ENCODE results near the gene MEIKIN.

DNA sequence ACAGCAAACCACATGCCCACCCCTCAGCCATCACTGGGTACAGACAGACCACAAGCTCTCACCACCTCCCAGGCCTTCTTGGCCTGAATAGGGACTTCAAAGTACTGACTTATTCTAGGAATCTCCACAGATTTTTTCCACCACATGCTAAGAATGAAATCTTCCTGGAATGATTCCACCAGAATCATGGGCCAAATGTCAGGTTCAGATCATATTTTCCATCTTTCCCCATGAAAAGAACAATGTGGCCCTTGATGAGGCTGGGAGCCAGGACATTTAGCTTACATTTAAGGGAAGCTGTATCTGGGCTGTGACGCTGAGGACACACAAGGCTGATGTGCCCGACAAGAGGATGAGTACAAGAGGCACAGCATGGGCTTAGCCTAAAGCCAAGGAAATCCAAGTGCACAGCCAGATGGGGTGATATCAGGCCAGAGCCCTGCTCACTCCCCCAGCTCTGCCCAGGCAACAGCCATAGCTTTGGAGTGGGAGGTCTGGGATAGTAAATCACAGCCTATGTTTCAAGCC, 37.8 kb upstream of the MEIKIN start:
- TF ChIP-seq, protein P1, sequence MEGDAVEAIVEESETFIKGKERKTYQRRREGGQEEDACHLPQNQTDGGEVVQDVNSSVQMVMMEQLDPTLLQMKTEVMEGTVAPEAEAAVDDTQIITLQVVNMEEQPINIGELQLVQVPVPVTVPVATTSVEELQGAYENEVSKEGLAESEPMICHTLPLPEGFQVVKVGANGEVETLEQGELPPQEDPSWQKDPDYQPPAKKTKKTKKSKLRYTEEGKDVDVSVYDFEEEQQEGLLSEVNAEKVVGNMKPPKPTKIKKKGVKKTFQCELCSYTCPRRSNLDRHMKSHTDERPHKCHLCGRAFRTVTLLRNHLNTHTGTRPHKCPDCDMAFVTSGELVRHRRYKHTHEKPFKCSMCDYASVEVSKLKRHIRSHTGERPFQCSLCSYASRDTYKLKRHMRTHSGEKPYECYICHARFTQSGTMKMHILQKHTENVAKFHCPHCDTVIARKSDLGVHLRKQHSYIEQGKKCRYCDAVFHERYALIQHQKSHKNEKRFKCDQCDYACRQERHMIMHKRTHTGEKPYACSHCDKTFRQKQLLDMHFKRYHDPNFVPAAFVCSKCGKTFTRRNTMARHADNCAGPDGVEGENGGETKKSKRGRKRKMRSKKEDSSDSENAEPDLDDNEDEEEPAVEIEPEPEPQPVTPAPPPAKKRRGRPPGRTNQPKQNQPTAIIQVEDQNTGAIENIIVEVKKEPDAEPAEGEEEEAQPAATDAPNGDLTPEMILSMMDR (conservative IDR thresholded peaks at IDR 0.05; ENCODE audit: low read length): no peak
- TF ChIP-seq EZH2phosphoT487 (IDR thresholded peaks at IDR 0.05; ENCODE audit: borderline replicate concordance, low read depth, low read length): no peak

Measured in OCI-LY7 (cell line).